ENCODE measurements around the gene BBS9.

The BBS9 gene

DNA sequence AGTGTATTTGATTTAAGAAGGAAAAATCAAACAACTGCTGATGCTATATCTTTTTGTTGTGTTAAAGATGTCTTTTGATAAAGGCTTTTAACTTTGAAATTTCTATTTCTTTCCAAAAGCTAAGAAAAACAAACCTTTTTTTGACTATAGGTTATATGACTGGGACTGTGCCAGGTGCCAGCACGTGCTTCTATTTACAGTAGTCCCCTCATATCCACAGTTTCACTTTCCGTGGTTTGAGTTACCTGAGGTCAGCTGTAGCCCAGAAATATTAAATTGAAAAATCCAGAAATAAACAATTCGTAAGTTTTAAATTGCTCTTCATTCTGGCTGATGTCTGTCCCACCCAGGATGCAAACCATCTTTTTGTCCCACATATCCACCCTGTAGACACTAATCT is 104.3 kb downstream of the BBS9 start:
- TF ChIP-seq FOXP2 (optimal IDR thresholded peaks at IDR 0.05; ENCODE audit: borderline replicate concordance, extremely low read depth, extremely low read length, insufficient read depth) (no peak), POLR2AphosphoS5 (IDR thresholded peaks at IDR 0.05; ENCODE audit: low read depth, low read length) (no peak), TAF1 (IDR thresholded peaks at IDR 0.05; ENCODE audit: borderline replicate concordance, insufficient read depth, low read length) (no peak), SIN3A (IDR thresholded peaks at IDR 0.05; ENCODE audit: borderline replicate concordance, insufficient read depth, low read length) (no peak)
- TF ChIP-seq, protein P1, sequence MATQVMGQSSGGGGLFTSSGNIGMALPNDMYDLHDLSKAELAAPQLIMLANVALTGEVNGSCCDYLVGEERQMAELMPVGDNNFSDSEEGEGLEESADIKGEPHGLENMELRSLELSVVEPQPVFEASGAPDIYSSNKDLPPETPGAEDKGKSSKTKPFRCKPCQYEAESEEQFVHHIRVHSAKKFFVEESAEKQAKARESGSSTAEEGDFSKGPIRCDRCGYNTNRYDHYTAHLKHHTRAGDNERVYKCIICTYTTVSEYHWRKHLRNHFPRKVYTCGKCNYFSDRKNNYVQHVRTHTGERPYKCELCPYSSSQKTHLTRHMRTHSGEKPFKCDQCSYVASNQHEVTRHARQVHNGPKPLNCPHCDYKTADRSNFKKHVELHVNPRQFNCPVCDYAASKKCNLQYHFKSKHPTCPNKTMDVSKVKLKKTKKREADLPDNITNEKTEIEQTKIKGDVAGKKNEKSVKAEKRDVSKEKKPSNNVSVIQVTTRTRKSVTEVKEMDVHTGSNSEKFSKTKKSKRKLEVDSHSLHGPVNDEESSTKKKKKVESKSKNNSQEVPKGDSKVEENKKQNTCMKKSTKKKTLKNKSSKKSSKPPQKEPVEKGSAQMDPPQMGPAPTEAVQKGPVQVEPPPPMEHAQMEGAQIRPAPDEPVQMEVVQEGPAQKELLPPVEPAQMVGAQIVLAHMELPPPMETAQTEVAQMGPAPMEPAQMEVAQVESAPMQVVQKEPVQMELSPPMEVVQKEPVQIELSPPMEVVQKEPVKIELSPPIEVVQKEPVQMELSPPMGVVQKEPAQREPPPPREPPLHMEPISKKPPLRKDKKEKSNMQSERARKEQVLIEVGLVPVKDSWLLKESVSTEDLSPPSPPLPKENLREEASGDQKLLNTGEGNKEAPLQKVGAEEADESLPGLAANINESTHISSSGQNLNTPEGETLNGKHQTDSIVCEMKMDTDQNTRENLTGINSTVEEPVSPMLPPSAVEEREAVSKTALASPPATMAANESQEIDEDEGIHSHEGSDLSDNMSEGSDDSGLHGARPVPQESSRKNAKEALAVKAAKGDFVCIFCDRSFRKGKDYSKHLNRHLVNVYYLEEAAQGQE (IDR thresholded peaks at IDR 0.05; ENCODE audit: insufficient read depth in 1 of 2, low read depth in 2 of 2, low read length in 2 of 2), result no peak

DNA sequence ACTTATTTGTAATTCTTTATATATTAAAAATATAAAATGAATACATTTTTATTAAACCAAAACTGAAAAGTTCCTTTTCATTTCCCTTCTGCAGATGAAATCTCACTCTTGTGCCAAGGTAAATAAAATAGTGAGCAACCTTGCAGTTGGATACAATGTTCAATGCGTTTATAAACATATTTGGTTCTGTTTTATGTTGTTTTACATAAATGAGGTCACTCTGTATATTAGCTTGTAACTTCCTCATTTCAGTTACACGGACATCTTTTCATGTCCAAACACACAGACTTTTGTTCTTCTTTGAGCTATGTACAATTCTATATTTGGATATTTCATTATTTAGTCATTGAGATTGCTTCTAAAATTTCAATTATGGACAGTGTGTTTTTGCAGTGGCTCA is 107.7 kb downstream of the BBS9 start:
- TF ChIP-seq SIN3A (IDR thresholded peaks at IDR 0.05; ENCODE audit: borderline replicate concordance, insufficient read depth, low read length), result no peak
- TF ChIP-seq POLR2AphosphoS5 (IDR thresholded peaks at IDR 0.05; ENCODE audit: low read depth, low read length), result no peak
- TF ChIP-seq FOXP2 (optimal IDR thresholded peaks at IDR 0.05; ENCODE audit: borderline replicate concordance, extremely low read depth, extremely low read length, insufficient read depth), result no peak
- TF ChIP-seq TAF1 (IDR thresholded peaks at IDR 0.05; ENCODE audit: borderline replicate concordance, insufficient read depth, low read length), result no peak
- TF ChIP-seq, protein P1 (IDR thresholded peaks at IDR 0.05; ENCODE audit: insufficient read depth in 1 of 2, low read depth in 2 of 2, low read length in 2 of 2), result no peak

DNA sequence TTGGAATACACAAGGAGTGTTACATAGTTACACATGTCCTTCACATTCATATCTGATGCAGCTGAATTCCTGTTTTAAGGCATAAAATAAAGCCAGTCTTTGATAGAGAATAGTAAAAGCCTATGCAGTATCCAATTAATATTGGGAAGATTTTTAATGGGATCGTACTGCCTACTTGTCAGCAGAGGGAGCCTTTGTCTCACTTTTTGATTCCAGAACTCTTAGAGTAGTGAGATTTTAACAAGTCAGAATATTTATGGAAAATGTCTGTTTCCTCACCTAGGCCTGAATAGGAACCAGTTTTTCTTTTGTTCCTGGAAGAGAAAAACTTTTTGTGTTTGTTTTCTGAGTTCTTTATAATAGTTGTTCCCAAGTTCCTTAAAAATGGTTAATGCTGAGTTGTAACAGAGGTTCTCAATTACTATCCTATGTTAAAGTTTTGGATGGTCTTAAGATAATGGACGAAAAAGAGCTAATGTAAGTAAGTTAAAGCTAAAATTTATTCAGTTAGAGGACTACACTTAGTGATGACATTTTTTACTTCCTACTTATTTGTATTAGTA is 114.0 kb downstream of the BBS9 start:
- no peak for TF ChIP-seq TAF1 (IDR thresholded peaks at IDR 0.05; ENCODE audit: borderline replicate concordance, insufficient read depth, low read length)
- TF ChIP-seq, protein P1 (IDR thresholded peaks at IDR 0.05; ENCODE audit: insufficient read depth in 1 of 2, low read depth in 2 of 2, low read length in 2 of 2), result no peak
- TF ChIP-seq FOXP2 (optimal IDR thresholded peaks at IDR 0.05; ENCODE audit: borderline replicate concordance, extremely low read depth, extremely low read length, insufficient read depth), result no peak
- no peak for TF ChIP-seq SIN3A (IDR thresholded peaks at IDR 0.05; ENCODE audit: borderline replicate concordance, insufficient read depth, low read length)
- TF ChIP-seq POLR2AphosphoS5 (IDR thresholded peaks at IDR 0.05; ENCODE audit: low read depth, low read length), result no peak

DNA sequence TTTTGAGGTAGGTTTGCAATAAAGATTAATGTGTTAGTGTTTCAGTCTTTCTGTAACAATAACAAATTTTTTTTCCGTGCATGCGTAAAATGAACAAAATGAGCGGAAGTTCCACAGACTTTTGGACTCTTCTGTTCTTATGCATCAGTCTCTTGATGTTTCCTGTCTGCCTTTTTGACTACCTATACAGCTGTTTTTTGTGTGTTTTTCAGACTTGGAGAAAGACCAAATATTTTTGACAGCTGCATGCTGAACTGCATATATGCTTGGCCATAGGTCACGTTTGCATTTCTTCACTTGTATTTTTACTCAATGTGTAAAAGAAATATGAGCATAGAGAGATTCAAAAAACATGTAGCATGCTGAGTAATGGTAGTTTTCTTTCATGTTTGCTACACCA is 119.3 kb downstream of the BBS9 start:
- TF ChIP-seq POLR2AphosphoS5 (IDR thresholded peaks at IDR 0.05; ENCODE audit: low read depth, low read length) (no peak), SIN3A (IDR thresholded peaks at IDR 0.05; ENCODE audit: borderline replicate concordance, insufficient read depth, low read length) (no peak), TAF1 (IDR thresholded peaks at IDR 0.05; ENCODE audit: borderline replicate concordance, insufficient read depth, low read length) (no peak), FOXP2 (optimal IDR thresholded peaks at IDR 0.05; ENCODE audit: borderline replicate concordance, extremely low read depth, extremely low read length, insufficient read depth) (no peak)
- TF ChIP-seq, protein P1 (IDR thresholded peaks at IDR 0.05; ENCODE audit: insufficient read depth in 1 of 2, low read depth in 2 of 2, low read length in 2 of 2), result no peak
